ENCODE data around the gene GPD2.

Gene GPD2

DNA sequence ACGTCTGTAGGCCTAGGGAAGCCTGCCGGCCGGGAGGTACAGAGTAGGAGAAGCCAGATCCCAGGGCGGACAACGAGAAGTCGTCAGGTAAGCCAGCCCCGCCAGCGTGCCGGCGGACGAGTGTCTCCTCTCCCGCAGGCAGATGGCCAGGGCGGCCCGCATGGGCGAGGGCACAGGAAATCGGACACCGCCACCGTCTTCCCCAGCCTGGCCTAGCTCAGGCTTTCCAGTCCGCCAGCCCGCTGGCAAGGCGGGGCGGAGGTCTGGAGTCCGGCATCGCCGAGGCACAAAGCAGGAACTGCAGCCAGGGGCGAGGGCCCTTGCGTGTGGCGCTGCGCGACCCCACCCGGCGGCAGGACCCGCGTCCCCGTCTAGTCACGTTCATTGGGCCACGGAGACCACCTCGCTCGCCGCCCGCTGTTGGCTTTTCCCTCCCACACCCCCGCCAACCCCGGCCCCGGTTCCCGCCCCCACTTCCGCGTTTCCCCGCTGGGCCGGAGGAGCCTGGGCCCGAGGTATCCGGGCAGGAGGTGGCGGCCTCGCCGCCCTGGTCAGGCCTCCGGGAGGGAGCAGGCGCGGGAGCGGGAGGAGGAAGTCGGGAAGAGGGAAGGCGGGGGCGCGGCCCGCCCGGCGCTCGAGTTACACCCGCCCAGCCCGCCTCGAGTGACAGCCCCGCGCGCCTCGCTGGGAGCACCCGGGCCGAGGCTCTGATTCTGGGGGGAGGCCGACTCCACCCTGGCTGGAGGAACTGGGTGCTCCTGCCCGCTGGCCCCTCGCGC lies at the start of gene GPD2:
TSS of gene GPD2 (plus strand) at position 662 of the 779 bp plus-strand sequence. CDS start 39,727 bp downstream, outside the sequence.
- H4K20me1 ChIP-seq (ENCODE audit: insufficient read depth, low read length), result no peaks in the 10 kb centered on the region
- DNase-seq, result peak; percentile 49
- no peaks in the 10 kb centered on the region for H3K27me3 ChIP-seq (ENCODE audit: insufficient read depth, low read length, poor library complexity)
- peak; percentile 79 for ATAC-seq (ENCODE audit: insufficient read depth, low read depth)
- peak within 1 kb of the TSS; percentile 72 for H3K4me2 ChIP-seq (ENCODE audit: insufficient read depth, low read length)
- no peaks in the 10 kb centered on the region for H3K9me3 ChIP-seq (ENCODE audit: insufficient read depth, low read length, severe bottlenecking)
- H3K36me3 ChIP-seq (ENCODE audit: insufficient read depth, low read length), result no peaks in the 10 kb centered on the region
- peak within 1 kb of the TSS; percentile 94 for H2AFZ ChIP-seq (ENCODE audit: low read depth, low read length)
- H3K4me3 ChIP-seq (ENCODE audit: low read depth in 1 of 2, low read length in 2 of 2), result peak within 1 kb of the TSS; percentile 31 to 63; a peak in 3 of 4 replicates
- peak within 1 kb of the TSS; percentile 78 for H3K27ac ChIP-seq (ENCODE audit: low read length)
- no peaks in the 10 kb centered on the region for H3K79me2 ChIP-seq (ENCODE audit: insufficient read depth, low read length)
- peak within 1 kb of the TSS; percentile 66 for H3K9ac ChIP-seq (ENCODE audit: low read depth, low read length)
- H3K4me1 ChIP-seq (ENCODE audit: insufficient read depth, low read length), result peaks cover 29% of the 10 kb centered on the region
- TF ChIP-seq EZH2 (IDR thresholded peaks at IDR 0.05; ENCODE audit: borderline replicate concordance, low read depth, low read length, severe bottlenecking), result no peak
- TF ChIP-seq, protein P1, sequence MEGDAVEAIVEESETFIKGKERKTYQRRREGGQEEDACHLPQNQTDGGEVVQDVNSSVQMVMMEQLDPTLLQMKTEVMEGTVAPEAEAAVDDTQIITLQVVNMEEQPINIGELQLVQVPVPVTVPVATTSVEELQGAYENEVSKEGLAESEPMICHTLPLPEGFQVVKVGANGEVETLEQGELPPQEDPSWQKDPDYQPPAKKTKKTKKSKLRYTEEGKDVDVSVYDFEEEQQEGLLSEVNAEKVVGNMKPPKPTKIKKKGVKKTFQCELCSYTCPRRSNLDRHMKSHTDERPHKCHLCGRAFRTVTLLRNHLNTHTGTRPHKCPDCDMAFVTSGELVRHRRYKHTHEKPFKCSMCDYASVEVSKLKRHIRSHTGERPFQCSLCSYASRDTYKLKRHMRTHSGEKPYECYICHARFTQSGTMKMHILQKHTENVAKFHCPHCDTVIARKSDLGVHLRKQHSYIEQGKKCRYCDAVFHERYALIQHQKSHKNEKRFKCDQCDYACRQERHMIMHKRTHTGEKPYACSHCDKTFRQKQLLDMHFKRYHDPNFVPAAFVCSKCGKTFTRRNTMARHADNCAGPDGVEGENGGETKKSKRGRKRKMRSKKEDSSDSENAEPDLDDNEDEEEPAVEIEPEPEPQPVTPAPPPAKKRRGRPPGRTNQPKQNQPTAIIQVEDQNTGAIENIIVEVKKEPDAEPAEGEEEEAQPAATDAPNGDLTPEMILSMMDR (IDR thresholded peaks at IDR 0.05; ENCODE audit: borderline replicate concordance, extremely low read depth, low read length, poor library complexity, severe bottlenecking), result no peak

DNA sequence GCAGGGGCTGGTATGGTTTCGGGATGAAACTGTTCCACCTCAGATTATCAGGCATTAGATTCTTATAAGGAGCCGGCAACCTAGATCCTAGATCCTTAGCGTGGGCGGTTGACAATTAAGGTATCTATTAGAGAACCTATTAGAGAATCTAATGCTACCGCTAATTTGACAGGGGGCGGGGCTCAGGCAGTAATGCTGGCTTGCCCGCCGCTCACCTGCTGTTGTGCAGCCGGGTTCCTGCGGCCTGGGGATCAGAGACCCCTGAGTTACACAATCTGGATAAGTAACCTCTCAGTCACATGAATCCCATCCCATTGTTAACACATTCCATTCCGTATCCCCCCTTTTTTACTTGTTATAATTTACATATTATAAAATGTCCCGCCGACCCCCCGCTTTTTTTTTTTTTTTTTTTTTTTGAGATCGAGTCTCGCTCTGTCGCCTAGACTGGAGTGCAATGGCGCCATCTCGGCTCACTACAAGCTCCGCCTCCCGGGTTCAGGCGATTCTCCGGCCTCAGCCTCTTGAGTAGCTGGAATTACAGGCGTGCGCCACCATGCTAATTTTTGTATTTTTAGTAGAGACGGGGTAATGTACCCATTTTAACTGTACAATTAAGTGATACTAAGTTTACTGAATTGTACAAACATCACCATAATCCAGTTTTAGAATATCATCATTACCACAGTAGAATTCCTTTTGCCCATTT lies 42.0 kb upstream of the GPD2 start:
- no peak for ATAC-seq (ENCODE audit: insufficient read depth, low read depth)
- H3K79me2 ChIP-seq (ENCODE audit: insufficient read depth, low read length), result no peaks in the 10 kb centered on the region
- no peak overlapping the region for H3K4me2 ChIP-seq (ENCODE audit: insufficient read depth, low read length)
- H3K27me3 ChIP-seq (ENCODE audit: insufficient read depth, low read length, poor library complexity), result no peaks in the 10 kb centered on the region
- H3K9ac ChIP-seq (ENCODE audit: low read depth, low read length), result no peak overlapping the region
- no peak overlapping the region for H3K27ac ChIP-seq (ENCODE audit: low read length)
- H3K9me3 ChIP-seq (ENCODE audit: insufficient read depth, low read length, severe bottlenecking), result no peaks in the 10 kb centered on the region
- H4K20me1 ChIP-seq (ENCODE audit: insufficient read depth, low read length), result no peaks in the 10 kb centered on the region
- TF ChIP-seq, protein P1 (IDR thresholded peaks at IDR 0.05; ENCODE audit: borderline replicate concordance, extremely low read depth, low read length, poor library complexity, severe bottlenecking), result no peak
- no peak for TF ChIP-seq EZH2 (IDR thresholded peaks at IDR 0.05; ENCODE audit: borderline replicate concordance, low read depth, low read length, severe bottlenecking)
- H3K4me3 ChIP-seq (ENCODE audit: low read depth in 1 of 2, low read length in 2 of 2), result no peak overlapping the region
- H3K4me1 ChIP-seq (ENCODE audit: insufficient read depth, low read length), result no peaks in the 10 kb centered on the region; the same call in 1 of the 2 replicates
- H2AFZ ChIP-seq (ENCODE audit: low read depth, low read length), result no peak overlapping the region
- H3K36me3 ChIP-seq (ENCODE audit: insufficient read depth, low read length), result no peaks in the 10 kb centered on the region
- DNase-seq, result no peak

GRCh38 chr2:156396126-156396525 lies 40.1 kb upstream of the GPD2 start:
- H3K27me3 ChIP-seq (ENCODE audit: insufficient read depth, low read length, poor library complexity), result no peaks in the 10 kb centered on the region
- peaks cover 12% of the 10 kb centered on the region for H3K4me1 ChIP-seq (ENCODE audit: insufficient read depth, low read length)
- no peak for DNase-seq
- H4K20me1 ChIP-seq (ENCODE audit: insufficient read depth, low read length), result no peaks in the 10 kb centered on the region
- H3K9ac ChIP-seq (ENCODE audit: low read depth, low read length), result no peak overlapping the region
- no peaks in the 10 kb centered on the region for H3K79me2 ChIP-seq (ENCODE audit: insufficient read depth, low read length)
- no peak overlapping the region for H3K4me3 ChIP-seq (ENCODE audit: low read depth in 1 of 2, low read length in 2 of 2)
- ATAC-seq (ENCODE audit: insufficient read depth, low read depth), result no peak
- no peak overlapping the region for H3K4me2 ChIP-seq (ENCODE audit: insufficient read depth, low read length)
- TF ChIP-seq, protein P1 (IDR thresholded peaks at IDR 0.05; ENCODE audit: borderline replicate concordance, extremely low read depth, low read length, poor library complexity, severe bottlenecking), result no peak
- TF ChIP-seq EZH2 (IDR thresholded peaks at IDR 0.05; ENCODE audit: borderline replicate concordance, low read depth, low read length, severe bottlenecking), result no peak
- H3K27ac ChIP-seq (ENCODE audit: low read length), result no peak overlapping the region
- H3K9me3 ChIP-seq (ENCODE audit: insufficient read depth, low read length, severe bottlenecking), result no peaks in the 10 kb centered on the region
- no peak overlapping the region for H2AFZ ChIP-seq (ENCODE audit: low read depth, low read length)
- no peaks in the 10 kb centered on the region for H3K36me3 ChIP-seq (ENCODE audit: insufficient read depth, low read length)

All from DND-41 (cell line).